K562 (cell line): ENCODE results near the gene LTK. TPM values are rescaled to one million over a fixed set of nuclear protein-coding genes. Genes with fewer than 3 reads are reported as not detected.

Experiments
- BRF1 ChIP-seq: IDR thresholded peaks from 3 replicates; pipeline ENCODE4 v1.6.1; 2011; ENCODE audit warnings: borderline replicate concordance, mild to moderate bottlenecking; ENCODE audit not compliant: insufficient read length; ENCODE audit errors: extremely low read depth
- CXXC5 ChIP-seq: fragments of 250-450 bp; sonication (Bioruptor Pico); IDR thresholded peaks from 2 replicates; pipeline ENCODE4 v1.8.0; 2022; ENCODE audit warnings: inconsistent platforms, mild to moderate bottlenecking, moderate library complexity
- EHMT2 ChIP-seq: fragments of 450-650 bp; IDR thresholded peaks from 2 replicates; pipeline ENCODE4 v1.6.1; 2018; ENCODE audit warnings: antibody characterized with exemption
- NEUROD1 ChIP-seq: fragments of 150-350 bp; IDR thresholded peaks from 2 replicates; pipeline ENCODE4 v1.6.1; 2014; ENCODE audit warnings: borderline replicate concordance, low read length, low read depth; ENCODE audit not compliant: partially characterized antibody
- POLR2G ChIP-seq: fragments of 200-400 bp; formaldehyde crosslinking; IDR thresholded peaks from 2 replicates; pipeline ENCODE4 v1.6.1; 2017; ENCODE audit warnings: low read depth, mild to moderate bottlenecking, antibody characterized with exemption, low read length, moderate library complexity
- RBM34 ChIP-seq: fragments of 200-400 bp; formaldehyde crosslinking; IDR thresholded peaks from 2 replicates; pipeline ENCODE4 v1.6.1; 2018; ENCODE audit warnings: low read length, borderline replicate concordance; ENCODE audit not compliant: insufficient read depth
- SMARCA4 ChIP-seq: fragments of 450-650 bp; IDR thresholded peaks from 2 replicates; pipeline ENCODE4 v1.6.1; 2016
- SUPT5H ChIP-seq: fragments of 450-650 bp; IDR thresholded peaks from 2 replicates; pipeline ENCODE4 v1.6.1; 2016
- ZC3H8 ChIP-seq: fragments of 450-650 bp; IDR thresholded peaks from 2 replicates; pipeline ENCODE4 v1.6.1; 2017
- ZNF23 ChIP-seq: fragments of 250-450 bp; sonication (Bioruptor Pico); IDR thresholded peaks from 2 replicates; pipeline ENCODE4 v1.4.0; 2020; ENCODE audit warnings: mild to moderate bottlenecking
- ZNF232 ChIP-seq: sonication (generic); formaldehyde crosslinking; IDR thresholded peaks from 2 replicates; pipeline ENCODE4 v1.8.0; 2022; ENCODE audit warnings: mild to moderate bottlenecking, missing genetic modification reagents
- polyA plus RNA-seq, 8 experiments: library from polyadenylated mRNA; depleted of rRNA in 4 of 8; stranded (reverse) in 5 of 8; unstranded in 3 of 8; fragments of >200 nt; fragmentation: Nextera tagmentation in 2 of 8; fragmentation: Illumina TruSeq in 1 of 8; extraction: Ambion mirVana in 2 of 8; extraction: Trizol in 1 of 8; gene quantifications; 2 replicates each; pipeline versions ENCODE4 v1.2.1 to v1.2.3, GENCODE V29; 2011 to 2014; ENCODE audit warnings: inconsistent platforms in 1 of 8, missing spikeins in 1 of 8
- total RNA-seq, 7 experiments: library from RNA; depleted of rRNA in 6 of 7; stranded (reverse); fragments of >200 nt in 6 of 7; fragmentation: Illumina TruSeq in 2 of 7; extraction: Trizol in 2 of 7; gene quantifications; 2 replicates each; pipeline versions ENCODE4 v1.2.1 to v1.2.3, GENCODE V29; 2011 to 2021; ENCODE audit warnings: low replicate concordance in 1 of 7
- TF ChIP-seq, protein P1 (sequence below): sonication (generic); formaldehyde crosslinking; IDR thresholded peaks from 2 replicates; pipeline ENCODE4 v1.8.1; 2022; ENCODE audit warnings: missing genetic modification reagents
- TF ChIP-seq, protein P2 (sequence below): IDR thresholded peaks from 2 replicates; pipeline ENCODE4 v1.6.1; 2012; ENCODE audit warnings: low read depth, low read length, improper control_type of control experiment, borderline replicate concordance
- TF ChIP-seq, protein P3 (sequence below), 2 experiments: IDR thresholded peaks; 2 replicates each; pipeline ENCODE4 v1.6.1; 2012; ENCODE audit warnings: improper control_type of control experiment in 2 of 2, low read depth in 2 of 2, low read length in 2 of 2, borderline replicate concordance in 1 of 2
- TF ChIP-seq, protein P4 (sequence below), 2 experiments: IDR thresholded peaks in 1 of 2; conservative IDR thresholded peaks in 1 of 2; 2 replicates each; pipeline ENCODE4 v1.6.1; 2016; ENCODE audit warnings: low read depth in 2 of 2, mild to moderate bottlenecking in 1 of 2, missing compliant biosample characterization in 1 of 2, missing genetic modification characterization in 1 of 2, moderate library complexity in 1 of 2
- TF ChIP-seq, protein P5 (sequence below): fragments of 450-650 bp; IDR thresholded peaks from 2 replicates; pipeline ENCODE4 v1.7.1; 2018; ENCODE audit warnings: mild to moderate bottlenecking, low read depth; ENCODE audit not compliant: partially characterized antibody

Gene LTK
- total and polyA plus RNA-seq, 9 of the 15 experiments (the other 6 are each of a cell fraction or from before 2014, with no cell fraction given), result 0.25 to 4.4 (median 1.8) TPM

DNA sequence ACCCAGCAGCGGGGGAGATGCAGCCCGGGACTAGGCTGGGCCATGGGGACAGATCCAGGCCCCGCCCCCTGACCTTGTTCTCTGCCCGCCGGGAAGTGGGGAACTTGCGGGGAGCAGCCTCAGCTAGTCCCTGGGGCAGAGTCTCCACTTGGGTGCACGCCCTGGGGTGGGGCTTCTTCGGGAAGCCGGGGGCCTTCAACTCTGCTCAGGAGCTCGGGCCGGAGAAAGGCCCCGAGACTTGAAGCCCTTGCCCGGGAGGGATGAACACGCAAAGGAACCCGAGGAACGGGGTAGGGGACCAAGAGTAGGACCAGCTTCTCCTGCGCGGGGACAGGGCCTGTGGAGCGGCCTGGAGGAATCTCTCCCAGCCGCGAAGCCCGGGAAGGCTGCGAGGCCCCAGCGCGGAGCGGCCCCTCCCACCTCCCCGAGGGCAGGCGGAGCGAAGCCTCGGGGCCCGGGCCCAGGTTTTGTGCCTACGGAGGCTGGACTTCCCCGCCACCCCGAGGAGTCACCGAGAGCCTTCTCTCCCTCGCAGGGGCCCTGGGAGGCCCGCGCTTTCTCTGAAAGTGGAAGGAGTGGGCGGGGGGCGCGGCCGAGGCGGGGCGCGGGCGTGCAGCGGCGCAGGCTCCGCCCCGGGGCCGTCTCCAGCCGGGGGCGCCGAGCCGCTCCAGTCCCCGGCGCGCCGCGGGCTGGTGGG, 20.3 kb downstream of the LTK start, which contains the start of gene ITPKA (continued):
- TF ChIP-seq, protein P1, sequence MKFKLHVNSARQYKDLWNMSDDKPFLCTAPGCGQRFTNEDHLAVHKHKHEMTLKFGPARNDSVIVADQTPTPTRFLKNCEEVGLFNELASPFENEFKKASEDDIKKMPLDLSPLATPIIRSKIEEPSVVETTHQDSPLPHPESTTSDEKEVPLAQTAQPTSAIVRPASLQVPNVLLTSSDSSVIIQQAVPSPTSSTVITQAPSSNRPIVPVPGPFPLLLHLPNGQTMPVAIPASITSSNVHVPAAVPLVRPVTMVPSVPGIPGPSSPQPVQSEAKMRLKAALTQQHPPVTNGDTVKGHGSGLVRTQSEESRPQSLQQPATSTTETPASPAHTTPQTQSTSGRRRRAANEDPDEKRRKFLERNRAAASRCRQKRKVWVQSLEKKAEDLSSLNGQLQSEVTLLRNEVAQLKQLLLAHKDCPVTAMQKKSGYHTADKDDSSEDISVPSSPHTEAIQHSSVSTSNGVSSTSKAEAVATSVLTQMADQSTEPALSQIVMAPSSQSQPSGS, result no peak
- no peak for TF ChIP-seq ZC3H8
- TF ChIP-seq, protein P2, sequence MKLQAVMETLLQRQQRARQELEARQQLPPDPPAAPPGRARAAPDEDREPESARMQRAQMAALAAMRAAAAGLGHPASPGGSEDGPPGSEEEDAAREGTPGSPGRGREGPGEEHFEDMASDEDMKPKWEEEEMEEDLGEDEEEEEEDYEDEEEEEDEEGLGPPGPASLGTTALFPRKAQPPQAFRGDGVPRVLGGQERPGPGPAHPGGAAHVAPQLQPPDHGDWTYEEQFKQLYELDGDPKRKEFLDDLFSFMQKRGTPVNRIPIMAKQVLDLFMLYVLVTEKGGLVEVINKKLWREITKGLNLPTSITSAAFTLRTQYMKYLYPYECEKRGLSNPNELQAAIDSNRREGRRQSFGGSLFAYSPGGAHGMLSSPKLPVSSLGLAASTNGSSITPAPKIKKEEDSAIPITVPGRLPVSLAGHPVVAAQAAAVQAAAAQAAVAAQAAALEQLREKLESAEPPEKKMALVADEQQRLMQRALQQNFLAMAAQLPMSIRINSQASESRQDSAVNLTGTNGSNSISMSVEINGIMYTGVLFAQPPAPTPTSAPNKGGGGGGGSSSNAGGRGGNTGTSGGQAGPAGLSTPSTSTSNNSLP, result no peak
- TF ChIP-seq NEUROD1, result peak; percentile 11
- TF ChIP-seq, protein P3, sequence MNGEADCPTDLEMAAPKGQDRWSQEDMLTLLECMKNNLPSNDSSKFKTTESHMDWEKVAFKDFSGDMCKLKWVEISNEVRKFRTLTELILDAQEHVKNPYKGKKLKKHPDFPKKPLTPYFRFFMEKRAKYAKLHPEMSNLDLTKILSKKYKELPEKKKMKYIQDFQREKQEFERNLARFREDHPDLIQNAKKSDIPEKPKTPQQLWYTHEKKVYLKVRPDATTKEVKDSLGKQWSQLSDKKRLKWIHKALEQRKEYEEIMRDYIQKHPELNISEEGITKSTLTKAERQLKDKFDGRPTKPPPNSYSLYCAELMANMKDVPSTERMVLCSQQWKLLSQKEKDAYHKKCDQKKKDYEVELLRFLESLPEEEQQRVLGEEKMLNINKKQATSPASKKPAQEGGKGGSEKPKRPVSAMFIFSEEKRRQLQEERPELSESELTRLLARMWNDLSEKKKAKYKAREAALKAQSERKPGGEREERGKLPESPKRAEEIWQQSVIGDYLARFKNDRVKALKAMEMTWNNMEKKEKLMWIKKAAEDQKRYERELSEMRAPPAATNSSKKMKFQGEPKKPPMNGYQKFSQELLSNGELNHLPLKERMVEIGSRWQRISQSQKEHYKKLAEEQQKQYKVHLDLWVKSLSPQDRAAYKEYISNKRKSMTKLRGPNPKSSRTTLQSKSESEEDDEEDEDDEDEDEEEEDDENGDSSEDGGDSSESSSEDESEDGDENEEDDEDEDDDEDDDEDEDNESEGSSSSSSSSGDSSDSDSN (IDR thresholded peaks at IDR 0.05; ENCODE audit: borderline replicate concordance in 1 of 2, low read depth in 2 of 2, low read length in 2 of 2), result peak; percentile 88 to 90; a peak in 2 of 4 replicates
- TF ChIP-seq ZNF23, result no peak
- no peak for TF ChIP-seq EHMT2
- peak; percentile 92 for TF ChIP-seq POLR2G
- TF ChIP-seq RBM34, result no peak
- TF ChIP-seq CXXC5 (CRISPR knock-in tag), result no peak; the same call in 1 of the 2 replicates
- no peak for TF ChIP-seq BRF1
- TF ChIP-seq SUPT5H, result peak; percentile 76
- no peak for TF ChIP-seq SMARCA4
- no peak for TF ChIP-seq ZNF232 (CRISPR knock-in tag)
- TF ChIP-seq, protein P4, sequence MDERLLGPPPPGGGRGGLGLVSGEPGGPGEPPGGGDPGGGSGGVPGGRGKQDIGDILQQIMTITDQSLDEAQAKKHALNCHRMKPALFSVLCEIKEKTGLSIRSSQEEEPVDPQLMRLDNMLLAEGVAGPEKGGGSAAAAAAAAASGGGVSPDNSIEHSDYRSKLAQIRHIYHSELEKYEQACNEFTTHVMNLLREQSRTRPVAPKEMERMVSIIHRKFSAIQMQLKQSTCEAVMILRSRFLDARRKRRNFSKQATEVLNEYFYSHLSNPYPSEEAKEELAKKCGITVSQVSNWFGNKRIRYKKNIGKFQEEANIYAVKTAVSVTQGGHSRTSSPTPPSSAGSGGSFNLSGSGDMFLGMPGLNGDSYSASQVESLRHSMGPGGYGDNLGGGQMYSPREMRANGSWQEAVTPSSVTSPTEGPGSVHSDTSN (CRISPR knock-in tag; IDR thresholded peaks at IDR 0.05; ENCODE audit: low read depth), result no peak
- TF ChIP-seq, protein P4 (tag; conservative IDR thresholded peaks at IDR 0.05; ENCODE audit: low read depth), result no peak
- TF ChIP-seq, protein P5, sequence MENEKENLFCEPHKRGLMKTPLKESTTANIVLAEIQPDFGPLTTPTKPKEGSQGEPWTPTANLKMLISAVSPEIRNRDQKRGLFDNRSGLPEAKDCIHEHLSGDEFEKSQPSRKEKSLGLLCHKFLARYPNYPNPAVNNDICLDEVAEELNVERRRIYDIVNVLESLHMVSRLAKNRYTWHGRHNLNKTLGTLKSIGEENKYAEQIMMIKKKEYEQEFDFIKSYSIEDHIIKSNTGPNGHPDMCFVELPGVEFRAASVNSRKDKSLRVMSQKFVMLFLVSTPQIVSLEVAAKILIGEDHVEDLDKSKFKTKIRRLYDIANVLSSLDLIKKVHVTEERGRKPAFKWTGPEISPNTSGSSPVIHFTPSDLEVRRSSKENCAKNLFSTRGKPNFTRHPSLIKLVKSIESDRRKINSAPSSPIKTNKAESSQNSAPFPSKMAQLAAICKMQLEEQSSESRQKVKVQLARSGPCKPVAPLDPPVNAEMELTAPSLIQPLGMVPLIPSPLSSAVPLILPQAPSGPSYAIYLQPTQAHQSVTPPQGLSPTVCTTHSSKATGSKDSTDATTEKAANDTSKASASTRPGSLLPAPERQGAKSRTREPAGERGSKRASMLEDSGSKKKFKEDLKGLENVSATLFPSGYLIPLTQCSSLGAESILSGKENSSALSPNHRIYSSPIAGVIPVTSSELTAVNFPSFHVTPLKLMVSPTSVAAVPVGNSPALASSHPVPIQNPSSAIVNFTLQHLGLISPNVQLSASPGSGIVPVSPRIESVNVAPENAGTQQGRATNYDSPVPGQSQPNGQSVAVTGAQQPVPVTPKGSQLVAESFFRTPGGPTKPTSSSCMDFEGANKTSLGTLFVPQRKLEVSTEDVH, result no peak
